Bronchial epithelial cell (primary cell): ENCODE data around the gene SEC31A. TPM values are rescaled to one million over a fixed set of nuclear protein-coding genes. Genes with fewer than 3 reads are reported as not detected.
"Not testable (repeated sequence)": the region's sequence is repeated elsewhere in the genome, so short reads cannot be mapped to it uniquely, and the experiment has no call there.

ENCODE experiments used
- DNase-seq: peaks from one replicate; pipeline ENCODE4 v3.0.0-alpha.2; 2010; ENCODE audit warnings: low read depth
- FAIRE-seq: peaks from 2 replicates; lab custom pipeline; 2011; peaks lifted over from hg19 to GRCh38; lab: Jason Lieb, UNC
- H3K27me3 ChIP-seq: 2 replicates; pipeline ENCODE4 v1.5.1; 2011; ENCODE audit warnings: low read length; ENCODE audit not compliant: control insufficient read depth, insufficient read depth
- H3K36me3 ChIP-seq: 2 replicates; pipeline ENCODE4 v1.5.1; 2011; ENCODE audit warnings: low read length; ENCODE audit not compliant: control insufficient read depth, insufficient read depth
- H3K4me3 ChIP-seq: 2 replicates; pipeline ENCODE4 v1.5.1; 2011; ENCODE audit warnings: mild to moderate bottlenecking, low read depth, low read length, control low read depth
- CTCF ChIP-seq: IDR thresholded peaks from 2 replicates; pipeline ENCODE4 v1.5.1; 2011; ENCODE audit warnings: mild to moderate bottlenecking, moderate library complexity, low read length, control low read depth, inconsistent platforms; ENCODE audit not compliant: insufficient read depth, severe bottlenecking
- total RNA-seq: library from RNA; depleted of rRNA; stranded (reverse); fragments of >200 nt; gene quantifications from 2 replicates; pipeline ENCODE4 v1.2.1, GENCODE V29; 2014

Gene SEC31A
- total RNA-seq, 1 donor from 2014 or later, result 128 TPM

DNA sequence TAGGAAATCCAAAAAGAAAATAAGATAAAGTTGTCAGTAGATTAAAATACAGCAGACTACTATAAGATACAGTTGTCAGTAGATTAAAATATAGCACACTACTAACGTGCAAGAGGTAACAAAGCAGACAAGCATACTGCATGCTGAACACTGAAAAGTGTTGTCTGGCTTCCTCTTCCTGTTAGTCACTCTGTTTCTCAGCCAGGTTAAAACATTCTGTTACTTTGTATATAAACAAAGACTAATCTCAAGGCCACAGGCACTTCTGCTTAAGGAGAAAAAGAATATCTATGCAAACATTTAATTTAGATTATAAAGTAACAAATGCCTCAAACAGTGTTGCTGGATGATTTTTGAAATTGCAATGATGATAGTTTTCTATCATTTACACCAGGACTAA is 51.3 kb downstream of the SEC31A start:
- TF ChIP-seq CTCF, result no peak
- no peaks in the 10 kb centered on the region for H3K27me3 ChIP-seq
- DNase-seq (no peak), FAIRE-seq (no peak)
- no peak overlapping the region for H3K4me3 ChIP-seq
- H3K36me3 ChIP-seq, result peaks cover 13% of the 10 kb centered on the region

DNA sequence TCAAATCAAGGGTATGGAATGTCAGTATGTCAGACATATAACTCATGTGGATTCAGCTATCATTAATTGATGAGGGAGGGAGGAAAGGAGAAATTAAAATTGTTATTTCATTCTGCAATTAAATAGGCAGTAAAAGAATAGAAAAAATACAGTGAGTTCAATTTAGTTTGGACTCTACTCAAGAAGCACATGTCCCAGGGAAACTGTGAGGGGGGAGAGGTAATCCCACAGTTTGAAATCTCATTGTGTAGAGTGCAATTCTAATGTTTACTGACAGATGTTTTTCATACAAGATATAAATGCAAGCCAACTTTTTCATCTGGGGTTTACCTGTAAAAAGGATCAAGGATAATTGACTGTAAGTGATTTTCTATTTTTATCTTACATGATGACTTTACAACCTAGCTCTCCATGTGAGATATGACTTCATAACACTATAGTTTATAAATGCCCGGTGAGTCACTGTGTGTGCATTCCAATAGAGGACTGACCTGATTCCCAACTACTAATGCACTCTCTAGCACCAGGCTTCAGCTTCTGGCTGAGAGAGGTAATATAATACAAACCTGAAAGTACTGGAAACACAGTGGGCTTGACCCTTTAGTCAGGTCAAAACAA is 57.1 kb downstream of the SEC31A start:
- no peaks in the 10 kb centered on the region for H3K27me3 ChIP-seq
- FAIRE-seq (no peak), DNase-seq (peak; percentile 84)
- no peak overlapping the region for H3K4me3 ChIP-seq
- H3K36me3 ChIP-seq, result peaks cover 4% of the 10 kb centered on the region
- TF ChIP-seq CTCF, result no peak

GRCh38 chr4:82833060-82833459 is 57.9 kb downstream of the SEC31A start:
- H3K4me3 ChIP-seq, H3K27me3 ChIP-seq, FAIRE-seq, DNase-seq, H3K36me3 ChIP-seq: not testable (repeated sequence)

- Histone ChIP-seq H3K36me3 (peaks cover 20% of the 10 kb centered on the region), H3K4me3 (no peak overlapping the region), H3K27me3 (no peaks in the 10 kb centered on the region)
- FAIRE-seq (no peak), DNase-seq (no peak)
- TF ChIP-seq CTCF, result no peak
Observed at GRCh38 chr4:82825425-82825824, 65.5 kb downstream of the SEC31A start.

DNA sequence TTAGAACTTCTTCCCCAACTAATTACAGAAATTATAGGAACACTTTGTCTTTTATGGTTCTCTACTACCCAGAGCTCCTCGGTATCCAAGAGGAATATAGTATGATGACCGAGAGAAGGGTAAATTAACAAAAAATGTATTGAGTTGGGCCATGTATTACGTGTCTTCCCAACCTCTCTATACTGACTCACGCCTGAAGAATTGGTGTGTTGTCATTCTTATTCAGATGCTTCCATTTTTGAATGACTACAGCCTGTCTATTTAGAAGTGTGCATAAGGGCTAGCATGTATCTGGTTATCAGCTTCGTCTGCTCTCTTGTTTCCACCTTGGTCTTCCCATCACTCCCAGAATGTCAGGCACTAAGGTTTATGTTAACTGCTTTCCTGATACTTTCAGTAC is 67.9 kb downstream of the SEC31A start:
- Histone ChIP-seq H3K4me3 (no peak overlapping the region), H3K27me3 (no peaks in the 10 kb centered on the region), H3K36me3 (peaks cover 19% of the 10 kb centered on the region)
- FAIRE-seq (no peak), DNase-seq (peak; percentile 23)
- TF ChIP-seq CTCF, result no peak

DNA sequence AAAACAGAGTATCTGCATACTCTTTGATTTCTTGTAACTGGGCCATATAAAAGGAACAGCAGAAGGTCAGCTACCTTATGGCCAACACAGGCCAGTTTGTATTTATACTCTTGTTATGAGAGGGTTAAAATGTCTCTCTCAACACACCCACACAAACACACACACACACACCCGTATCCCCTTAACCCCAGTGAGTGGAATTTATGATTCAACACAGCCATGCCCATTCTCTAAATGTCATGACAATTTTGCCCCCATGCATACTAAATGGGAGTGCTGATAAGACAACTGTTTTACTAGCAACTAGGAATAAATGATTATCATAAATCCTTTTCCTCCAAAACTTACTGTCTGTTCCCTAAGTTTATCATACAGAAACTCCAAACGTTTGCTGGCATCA is 70.3 kb downstream of the SEC31A start:
- FAIRE-seq (no peak), DNase-seq (no peak)
- no peak for TF ChIP-seq CTCF
- Histone ChIP-seq H3K4me3 (no peak overlapping the region), H3K36me3 (peaks cover 14% of the 10 kb centered on the region), H3K27me3 (no peaks in the 10 kb centered on the region)
